Suppressor macrophage (primary cell): ENCODE results near the gene TLR9.
A peak's percentile ranks its signal among the peaks of the same experiment; 100 is the strongest.

Experiments
- DNase-seq, 4 experiments: peaks; one replicate each; pipeline ENCODE4 v3.0.0-alpha.2; 2020 to 2022

The TLR9 gene

DNA sequence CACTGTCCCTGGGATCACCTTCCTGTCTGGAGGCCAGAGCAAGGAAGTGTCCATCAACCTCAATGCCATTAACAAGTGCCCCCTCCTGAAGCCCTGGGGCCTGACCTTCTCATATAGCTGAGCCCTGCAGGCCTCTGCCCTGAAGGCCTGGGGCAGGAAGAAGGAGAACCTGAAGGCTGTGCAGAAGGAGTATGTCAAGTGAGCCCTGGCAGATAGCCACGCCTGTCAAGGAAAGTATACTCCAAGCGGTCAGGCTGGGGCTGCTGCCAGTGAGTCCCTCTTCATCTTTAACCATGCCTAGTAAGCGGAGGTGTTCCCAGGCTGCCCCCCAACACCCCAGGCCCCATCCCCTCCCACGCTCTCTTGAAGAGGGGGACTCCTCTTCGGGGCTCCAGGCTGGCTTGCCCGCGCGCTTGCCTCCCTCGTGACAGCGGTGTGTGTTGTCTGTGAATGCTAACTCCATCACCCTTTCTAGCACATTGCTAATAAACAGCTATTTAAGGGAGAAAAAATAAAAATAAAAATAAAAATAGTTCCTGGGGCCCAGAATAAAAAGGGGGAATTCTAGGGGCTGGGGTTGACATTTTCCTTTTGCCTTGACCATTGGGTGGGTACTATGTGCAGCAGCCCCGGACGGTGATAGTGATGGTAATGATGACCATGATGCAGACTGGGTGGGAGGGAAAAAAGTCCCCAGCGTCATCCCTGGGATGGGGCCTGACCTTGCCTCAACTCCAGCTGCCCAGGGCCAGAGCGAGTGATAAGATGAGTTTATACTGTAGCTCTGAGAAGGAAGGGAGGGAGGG is 30.8 kb downstream of the TLR9 start:
- no peak for DNase-seq

DNA sequence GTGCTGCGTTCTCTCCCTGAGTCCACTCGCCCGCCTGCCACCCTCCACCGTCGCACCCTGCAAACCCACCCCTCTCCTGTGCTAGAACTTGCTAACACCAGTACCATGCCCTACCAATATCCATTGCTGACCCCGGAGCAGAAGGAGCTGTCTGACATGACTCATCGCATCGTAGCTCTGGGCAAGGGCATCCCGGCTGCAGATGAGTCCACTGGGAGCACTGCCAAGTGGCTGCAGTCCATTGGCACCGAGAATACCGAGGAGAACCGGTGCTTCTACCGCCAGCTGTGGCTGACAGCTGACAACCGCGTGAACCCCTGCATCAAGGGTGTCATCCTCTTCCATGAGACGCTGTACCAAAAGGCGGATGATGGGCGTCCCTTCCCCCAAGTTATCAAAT is 32.4 kb downstream of the TLR9 start:
- no peak for DNase-seq

DNA sequence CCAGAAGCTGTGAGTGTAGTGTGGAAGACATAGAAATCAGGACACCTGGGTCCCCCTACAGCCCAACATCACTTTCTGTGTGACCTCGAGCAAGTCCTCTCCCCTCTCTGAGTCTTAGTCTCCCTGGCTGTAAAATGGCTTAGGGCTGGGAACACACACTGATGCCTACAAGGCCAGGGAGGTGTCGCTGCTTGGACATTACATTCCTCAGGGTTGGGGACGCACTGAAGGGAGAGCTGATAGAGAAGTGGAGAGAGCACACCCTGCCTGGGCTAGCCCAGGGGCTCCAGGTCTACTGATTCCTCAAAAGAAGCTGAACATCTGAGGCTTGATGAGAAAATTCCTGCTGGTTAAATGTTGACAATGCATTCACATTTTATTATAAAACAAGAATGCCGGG is 33.8 kb downstream of the TLR9 start:
- no peak for DNase-seq

DNA sequence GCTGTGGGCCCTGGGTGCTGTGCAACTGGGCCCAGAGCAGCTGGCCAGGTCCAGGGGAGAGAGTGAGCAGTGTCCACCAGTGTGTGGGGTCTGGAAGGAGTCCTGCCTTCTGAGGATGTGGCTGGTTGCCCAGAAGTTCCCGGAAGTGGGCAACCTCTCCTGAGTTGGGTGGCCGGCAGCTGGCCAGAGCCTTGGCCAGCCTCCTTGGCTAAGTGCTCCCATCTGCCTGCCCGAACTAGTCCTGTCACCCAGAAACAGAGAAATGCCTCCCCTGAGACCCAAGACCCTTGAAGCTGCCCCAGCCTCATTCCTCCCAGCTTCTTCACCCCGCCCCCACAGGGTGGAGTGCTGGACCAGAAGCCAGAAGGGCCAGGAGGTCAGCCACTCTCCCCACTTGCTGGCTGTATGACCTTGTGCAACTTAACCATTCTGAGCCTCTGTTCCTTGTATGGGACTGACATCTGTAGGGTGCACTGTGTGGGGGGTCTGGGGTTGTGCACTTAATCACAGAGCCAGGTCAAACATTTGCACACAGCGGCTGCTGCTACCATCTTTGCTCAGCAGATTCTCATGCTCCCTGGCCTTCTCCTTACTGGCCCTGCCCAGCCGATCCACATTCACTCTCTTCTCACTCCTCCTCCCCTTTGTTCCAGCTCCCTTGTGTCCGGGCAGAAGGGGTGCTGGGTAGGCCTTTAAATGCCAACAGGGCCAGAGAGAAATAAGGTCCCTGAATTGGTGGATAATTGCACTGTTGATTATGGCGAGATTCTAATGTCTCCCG is 35.0 kb downstream of the TLR9 start:
- DNase-seq, result peak in 1 of 4 experiments; percentile 27

DNA sequence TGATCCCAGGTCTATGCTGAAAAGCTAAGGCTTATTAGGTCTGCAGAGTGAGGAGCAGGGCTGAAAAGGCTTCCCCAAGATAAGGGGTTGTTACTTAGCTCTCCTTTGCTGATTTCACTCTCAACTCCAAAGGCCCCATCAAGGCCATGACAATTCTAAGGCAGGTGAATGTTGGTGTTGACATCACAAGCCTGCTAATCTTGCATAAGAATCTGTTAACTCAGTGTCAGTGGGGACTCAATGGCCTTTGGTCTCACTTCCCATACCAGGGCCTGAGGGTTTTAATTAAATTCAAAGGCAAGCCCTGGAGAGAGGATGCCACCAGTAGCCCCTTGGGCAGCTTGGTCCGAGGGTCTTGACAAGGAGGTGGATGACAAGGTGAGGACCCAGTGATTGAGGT is 36.9 kb downstream of the TLR9 start:
- DNase-seq, result peak in 2 of 4 experiments; percentile 55 to 57

DNA sequence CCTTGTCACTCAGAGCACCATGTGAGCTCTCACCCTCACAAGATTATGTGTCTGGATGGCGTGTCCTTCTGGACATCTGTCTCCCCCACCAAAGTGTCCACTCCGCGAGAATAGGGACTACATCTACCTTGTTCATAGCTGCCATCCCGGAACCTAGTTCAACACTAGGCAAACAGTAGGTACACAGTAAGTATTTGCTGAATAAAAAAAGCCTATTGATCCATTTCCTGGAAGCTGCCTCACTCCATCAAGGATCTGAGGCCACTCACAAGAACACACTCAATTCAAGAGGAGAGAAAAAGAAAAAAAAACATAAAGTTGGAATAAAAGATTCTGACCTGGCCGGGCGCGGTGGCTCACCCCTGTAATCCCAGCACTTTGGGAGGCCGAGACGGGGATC is 38.7 kb downstream of the TLR9 start:
- no peak for DNase-seq

DNA sequence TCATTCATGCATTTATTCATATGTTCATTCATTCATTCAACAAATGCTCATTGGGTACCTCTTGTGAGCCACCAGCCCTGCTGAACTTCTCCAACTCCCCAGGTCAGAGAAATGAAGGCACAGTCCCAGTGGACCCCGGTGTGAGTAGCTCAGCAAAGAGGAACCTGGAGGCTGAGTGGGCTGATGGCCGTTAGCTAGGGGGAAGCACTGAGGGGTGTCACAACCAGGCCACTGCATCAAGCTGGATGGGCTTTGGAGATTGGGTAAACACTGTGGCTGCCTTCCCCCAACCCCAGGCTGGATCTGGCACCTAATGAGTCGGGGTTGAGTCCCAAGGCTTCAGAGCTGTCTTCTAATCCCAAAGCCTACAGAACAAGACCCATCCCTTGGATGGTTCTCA is 39.6 kb downstream of the TLR9 start:
- DNase-seq, result peak; percentile 79 to 91 (median 88)

DNA sequence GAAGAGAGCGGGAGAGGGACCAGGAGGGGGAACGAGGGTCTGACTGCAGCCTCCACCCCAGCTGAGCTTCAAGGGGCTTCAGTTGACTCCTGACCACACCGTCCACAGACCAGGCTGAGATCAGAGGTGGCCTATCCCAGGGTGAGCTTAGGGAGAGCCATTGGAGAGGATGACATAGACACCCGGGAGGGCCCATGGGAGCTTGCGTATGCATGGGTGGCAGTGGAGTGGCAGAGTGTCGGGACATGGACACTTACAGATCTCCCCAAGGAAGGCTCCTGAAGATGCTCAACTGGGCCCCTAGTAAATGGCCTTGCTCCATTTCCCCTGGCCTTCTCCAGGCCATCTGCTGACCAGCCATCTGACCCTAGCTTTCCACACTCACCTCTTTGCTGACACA is 40.1 kb downstream of the TLR9 start:
- DNase-seq, result no peak

DNA sequence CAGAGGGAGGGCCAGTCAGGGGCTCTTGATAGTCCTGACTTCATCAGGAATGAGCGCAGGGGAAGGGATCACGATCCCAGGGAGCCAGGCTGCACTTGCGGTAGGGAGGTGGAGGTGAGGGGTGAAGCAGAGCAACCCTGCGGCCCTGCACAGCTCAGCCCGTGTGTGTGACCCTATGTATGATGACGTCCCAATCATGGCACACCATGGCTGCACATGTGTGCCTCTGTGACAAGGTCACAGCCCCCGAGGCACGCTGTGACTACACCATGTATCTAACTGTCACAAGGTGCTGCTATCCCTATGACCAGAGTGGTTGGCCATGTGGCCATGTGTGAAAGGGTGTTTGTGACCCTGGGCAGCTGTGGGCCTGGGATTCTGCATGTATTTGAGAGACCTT is 40.8 kb downstream of the TLR9 start:
- DNase-seq, result no peak

DNA sequence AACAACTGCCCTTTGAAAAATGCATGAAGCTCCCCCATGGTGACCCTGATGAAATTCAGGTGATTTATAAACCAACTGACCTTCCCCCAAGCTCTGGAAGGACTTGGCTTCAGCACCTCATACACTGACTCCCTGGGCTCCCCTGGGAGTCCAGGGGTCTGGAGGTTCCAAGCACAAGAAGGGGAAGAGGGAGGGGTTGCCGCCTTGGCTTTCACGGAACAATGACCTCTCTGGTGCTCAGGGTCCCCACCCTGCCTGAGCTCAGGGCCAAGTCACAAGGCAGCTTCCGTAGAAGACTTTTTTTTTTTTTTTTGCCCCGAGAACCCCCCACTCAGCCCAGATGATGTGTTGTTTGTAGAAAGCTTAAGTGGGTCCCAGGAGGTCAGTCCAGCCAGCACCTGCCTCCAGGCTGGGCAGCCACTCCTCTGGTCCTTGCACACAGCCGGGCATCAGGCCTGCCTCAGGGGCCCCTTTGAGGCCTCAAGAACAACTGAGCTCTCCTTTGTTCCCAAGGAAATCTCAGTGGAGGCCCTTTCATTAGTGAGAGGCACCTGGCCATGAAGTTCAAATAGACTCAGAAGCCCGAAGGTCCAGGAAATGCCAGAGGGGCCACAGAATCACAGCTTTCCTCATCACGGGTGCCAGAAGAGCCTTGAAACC is 41.5 kb downstream of the TLR9 start:
- no peak for DNase-seq

DNA sequence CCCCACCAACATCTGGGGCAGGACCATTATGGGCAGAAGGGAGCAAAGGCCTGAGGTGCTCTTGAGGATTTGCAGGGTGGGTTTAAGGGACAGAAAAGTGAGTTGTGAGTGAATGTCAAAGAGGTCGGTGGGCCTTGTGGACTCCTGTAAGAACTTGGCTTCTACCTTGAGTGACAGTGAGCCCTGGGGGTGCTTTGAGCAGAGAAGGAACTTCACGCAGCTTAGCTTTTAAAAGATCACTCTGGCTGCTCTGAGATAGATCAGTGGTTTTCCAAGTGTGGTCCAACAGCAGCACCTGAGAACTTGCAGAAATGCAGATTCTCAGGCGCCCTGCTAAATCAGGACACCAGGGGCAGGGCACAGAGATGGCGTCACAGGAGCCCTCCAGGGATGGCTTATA is 42.8 kb downstream of the TLR9 start:
- no peak for DNase-seq

DNA sequence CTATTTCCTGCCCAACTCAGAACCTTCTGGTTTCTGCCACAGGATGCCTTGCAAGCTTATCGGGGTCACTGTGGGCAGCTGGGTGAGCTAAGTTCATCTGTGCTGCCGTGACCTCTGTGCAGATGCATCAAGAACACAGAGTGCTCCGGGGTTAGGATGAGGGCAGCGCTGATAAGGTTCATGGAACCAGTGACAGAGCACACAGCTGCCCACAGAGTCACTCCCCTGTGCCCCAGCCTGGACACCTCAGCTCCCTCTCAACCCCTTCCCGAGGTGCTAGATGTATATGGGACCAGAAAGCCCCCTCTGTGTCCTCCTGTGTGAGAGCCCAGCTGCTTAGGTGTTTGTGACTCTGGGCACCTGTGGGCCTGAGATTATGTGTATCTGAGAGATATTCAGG is 43.2 kb downstream of the TLR9 start:
- peak in 2 of 4 experiments; percentile 41 to 51 for DNase-seq

DNA sequence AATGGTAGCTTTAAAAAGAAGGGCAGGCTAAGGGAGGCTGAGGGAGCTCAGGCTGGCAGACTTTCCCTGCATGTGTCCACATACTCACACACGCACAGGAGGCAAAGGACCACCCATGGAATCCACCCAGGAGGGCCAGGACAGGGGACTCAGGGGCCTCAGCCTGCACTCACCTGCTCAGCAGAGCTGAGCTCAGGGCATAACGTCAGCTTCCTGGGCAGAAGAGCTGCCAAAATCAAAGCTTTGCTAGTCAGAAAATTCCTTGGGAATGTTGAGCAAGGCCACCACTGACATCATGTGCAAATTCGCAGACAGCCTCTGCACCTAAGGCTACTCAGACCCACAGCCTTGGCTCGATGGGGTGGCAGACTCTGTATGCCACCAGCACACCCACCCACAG is 43.9 kb downstream of the TLR9 start:
- no peak for DNase-seq

DNA sequence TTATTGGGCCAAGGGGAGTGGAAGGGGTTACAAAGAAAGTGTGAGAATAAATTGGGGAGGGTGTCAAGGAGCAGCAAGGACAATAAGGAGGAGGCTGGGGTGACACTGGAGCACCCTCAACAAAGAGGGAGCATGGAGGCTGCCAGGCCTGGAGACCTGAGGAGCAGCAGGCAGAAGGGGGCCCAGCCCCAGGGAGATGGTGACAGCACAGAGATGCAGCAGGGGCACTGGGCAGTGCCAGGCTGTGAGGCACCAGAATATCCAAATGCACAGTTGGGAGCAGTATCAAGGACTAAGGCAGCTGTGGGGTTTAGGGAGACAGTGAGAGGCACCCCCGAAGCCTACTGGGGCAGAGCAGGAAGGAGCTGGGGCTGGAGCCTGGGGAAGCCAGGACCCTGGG is 46.9 kb downstream of the TLR9 start:
- no peak for DNase-seq

DNA sequence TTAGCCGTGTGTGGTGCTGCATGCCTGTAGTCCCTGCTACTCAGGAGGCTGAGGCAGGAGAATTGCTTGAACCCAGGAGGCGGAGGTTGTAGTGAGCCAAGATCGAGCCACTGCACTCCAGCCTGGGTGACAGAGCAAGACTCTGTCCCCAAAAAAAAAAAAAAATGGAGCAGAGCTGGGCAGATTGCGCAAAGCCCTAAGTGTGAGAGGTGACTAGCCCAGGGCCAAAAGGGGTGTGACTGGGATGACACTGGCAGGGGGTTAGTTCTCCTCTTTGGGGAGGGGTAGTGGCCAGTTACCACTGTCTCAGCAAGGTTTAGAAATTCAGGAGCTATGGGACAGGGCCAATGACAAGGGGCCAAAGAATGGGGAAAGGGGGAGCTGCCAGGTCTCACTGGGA is 47.3 kb downstream of the TLR9 start:
- peak in 2 of 4 experiments; percentile 36 to 51 for DNase-seq

DNA sequence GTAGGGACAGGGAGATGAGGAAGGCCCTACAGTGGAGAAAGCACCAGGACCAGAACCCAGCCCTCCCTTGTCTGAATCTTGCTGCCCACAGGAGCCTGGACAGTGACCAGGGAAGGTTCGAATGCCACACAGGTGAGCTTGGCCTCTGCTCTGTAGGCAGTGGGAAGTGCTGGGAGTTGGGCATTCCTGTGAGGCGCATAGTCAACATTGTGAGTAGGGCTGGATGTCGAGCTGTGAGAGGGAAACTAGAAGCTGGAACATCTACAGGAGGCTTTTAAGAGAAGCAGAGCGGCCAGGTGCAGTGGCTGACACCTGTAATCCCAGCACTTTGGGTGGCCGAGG is 47.8 kb downstream of the TLR9 start:
- DNase-seq, result no peak

DNA sequence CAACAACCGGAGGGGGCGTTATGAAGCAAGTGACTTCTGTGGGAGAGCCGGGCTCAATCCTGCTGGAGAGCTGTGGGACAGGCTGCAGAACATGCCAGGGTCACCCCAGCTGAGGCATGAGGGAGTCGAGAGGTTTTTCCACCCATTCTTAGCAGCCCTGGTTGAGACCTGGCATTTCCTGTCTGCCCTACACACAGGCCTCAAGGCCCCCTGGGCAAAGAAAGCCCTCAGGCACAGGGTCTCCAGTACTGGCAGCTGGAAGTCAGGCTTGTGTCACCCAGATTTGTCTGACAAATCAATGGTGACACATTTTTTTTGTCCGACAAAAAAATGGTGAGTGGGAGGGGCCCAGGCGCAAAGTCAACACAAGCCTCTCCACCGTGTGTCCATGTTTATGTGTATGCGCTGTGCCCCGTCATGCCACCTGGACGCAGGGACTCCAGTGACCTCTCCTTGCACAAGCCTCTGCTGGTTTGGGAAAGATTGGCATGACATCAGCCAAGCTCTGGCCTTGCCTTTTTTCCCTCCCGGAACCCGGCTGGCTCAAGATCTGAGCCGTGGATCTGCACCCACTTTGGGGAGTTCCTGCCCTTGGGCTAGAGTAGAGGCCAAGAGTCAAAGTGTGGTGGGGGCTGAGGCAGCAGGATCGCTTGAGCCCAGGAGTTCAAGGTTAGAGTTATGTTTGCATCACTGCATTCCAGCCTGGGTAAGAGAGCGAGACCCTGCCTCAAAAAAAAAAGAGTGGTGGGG is 48.3 kb downstream of the TLR9 start:
- DNase-seq, result no peak

DNA sequence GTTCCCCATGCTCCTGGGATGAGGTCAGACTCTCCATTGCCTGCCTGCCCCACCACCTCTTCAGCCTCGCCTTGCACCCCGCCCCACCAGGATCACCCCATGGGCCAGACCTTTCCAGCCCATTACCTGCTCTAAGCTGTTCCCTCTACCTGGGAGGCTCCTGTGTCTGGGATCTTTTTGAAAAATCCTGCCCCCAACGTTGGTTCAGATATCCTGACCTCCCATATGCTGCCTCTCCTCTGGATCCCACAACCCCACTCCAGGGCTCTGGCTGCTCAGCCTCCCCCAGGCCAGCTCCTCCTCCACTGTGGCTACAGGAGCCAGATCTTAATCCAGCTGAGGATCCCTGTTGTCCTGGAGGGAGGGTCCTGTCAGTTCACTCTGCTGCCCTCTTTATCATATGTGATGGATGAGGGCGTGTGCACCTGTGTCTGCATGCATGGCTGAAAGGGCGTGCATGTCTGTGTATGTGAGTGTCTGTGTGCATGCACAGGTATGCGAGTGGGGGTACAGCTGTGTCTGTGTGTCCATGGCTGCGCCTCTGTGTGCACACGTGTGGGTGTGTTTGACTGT is 49.2 kb downstream of the TLR9 start:
- no peak for DNase-seq

DNA sequence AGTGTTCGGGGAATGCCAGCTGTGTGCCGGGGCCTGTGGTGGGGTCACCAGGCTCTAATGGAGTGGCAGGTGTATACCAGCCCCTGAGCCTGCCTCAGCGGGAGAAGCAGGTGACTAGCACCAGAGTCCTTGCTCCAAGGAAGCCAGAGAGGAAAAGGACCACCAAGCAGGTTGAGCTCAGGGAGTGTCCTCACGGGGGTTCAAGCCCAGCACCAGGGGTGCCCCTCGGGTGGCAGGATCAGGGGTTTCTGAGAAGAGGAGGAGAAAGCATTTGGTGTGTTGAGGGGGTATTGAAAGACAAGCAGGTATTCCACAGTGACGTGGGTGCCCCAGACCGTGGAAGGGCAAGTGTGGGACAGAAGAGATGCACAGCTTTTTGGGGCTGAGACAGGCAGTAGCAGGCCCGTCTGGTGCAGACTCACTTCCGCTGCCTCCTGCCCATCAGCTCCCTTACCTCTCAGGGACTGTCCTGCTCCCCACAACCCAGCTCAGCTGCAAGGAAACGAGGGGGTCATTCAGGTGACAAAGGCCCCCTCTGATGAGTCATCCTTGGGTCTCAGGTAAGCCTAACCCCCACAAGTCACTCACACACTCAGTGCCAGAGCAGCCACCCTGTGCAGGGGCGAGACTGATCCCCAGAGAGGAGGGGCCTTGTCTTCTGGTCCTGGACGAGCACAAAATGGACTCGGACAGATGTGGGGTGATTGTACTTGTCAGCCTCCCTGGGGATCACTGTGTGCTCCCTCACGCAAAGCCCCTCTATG is 49.8 kb downstream of the TLR9 start:
- DNase-seq, result no peak

DNA sequence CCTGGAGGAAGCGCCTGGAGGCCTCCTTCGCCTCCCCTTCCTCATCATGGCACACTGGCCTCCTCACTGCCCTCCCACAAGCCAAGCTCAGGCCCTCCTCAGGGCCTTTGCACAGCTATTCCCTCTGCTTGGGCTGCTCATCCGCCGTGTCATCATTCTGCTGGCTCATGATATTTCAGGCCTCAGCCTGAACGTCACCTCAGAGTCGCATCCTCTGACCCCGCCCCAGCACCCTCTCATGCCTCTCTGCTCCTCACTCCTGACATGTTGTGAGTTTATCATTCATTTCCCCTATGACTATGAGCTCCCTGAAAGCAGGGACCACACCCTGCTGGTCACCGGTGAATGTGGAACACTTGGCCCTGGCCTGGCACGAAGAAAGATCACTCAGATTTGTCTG is 50.5 kb downstream of the TLR9 start:
- DNase-seq, result peak; percentile 46 to 66 (median 58)

DNA sequence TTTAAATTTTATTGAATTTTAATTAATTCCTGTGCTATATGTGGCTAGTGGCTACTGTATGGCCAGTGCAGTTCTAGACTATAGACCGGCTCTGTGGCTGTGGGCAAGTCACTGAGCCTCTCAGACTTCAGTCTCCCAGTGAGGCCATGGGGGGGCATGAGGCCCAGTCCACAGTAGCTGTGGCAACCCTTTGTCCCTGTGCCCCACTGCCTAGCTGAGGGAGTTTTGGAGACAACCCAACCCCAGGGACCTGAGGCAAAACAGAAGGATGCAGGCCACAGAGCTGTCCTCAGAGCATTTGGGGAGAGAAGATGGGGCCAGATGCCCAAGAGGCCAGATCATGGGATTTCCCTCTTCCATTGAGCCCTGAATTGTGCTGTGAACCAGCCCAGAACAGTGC is 52.3 kb downstream of the TLR9 start:
- DNase-seq, result no peak

DNA sequence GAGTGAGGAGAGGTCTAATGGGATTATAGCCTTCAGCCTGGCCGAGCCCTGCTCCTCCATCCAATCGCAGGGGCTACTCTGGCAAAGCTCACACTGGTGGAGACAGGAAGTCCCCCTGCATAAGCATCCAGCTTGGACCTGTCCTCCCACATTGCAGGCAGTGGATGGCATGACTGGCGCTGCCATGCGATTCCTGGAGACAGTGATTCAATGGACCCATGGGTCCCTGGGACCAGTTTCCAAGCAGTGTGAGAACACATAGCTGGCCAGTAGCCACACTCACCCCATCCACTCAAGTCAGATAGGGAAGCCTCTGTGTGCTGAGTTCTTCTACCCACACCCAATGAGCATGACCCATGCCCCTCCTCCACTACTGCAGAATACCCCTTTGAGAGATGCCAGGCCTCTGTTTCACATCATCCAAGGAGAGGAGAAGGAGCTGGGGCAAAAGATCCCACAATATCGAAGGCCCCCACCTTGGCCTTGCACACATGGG is 53.1 kb downstream of the TLR9 start:
- DNase-seq, result no peak
